Stimulated activated CD8-positive, alpha-beta memory T cell treated with anti-CD3 and anti-CD28 coated beads, Interleukin-7, amount 100 ng/mL, for 48 hours (primary cell): ENCODE results near the gene UPK3A.

ENCODE experiments used
- DNase-seq, 2 donors: peaks; one replicate each; pipeline ENCODE4 v3.0.0-alpha.2; 2020; ENCODE audit warnings: low read depth in 1 of 2; ENCODE audit errors: extremely low read depth in 1 of 2

UPK3A gene

DNA sequence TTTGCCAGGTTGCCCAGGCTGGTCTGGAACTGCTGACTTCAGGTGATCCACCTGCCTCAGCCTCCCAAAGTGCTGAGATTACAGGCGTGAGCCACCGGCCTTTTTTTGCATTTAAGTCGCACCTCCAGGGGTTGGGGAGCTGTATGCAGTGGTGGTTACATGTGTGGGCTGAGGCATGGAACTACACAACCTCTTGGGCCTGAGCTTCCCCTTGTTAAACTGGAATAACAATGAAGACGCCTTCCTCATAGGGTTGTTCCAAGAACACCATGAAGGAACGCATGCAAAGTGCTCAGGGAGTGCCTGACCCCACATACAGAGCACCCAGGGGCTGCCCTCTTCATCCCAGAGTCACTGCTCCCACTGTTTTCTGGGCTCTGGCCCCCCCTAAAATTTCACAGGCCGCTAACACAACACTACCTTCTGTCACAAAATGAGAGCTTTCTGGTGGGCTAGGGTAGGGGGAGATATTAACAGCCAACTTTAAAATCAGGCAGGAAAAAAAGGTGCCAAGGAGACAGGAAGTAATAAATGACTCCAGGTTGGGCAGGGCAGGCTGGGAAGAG is 23.7 kb downstream of the UPK3A start:
- DNase-seq: no peak

DNA sequence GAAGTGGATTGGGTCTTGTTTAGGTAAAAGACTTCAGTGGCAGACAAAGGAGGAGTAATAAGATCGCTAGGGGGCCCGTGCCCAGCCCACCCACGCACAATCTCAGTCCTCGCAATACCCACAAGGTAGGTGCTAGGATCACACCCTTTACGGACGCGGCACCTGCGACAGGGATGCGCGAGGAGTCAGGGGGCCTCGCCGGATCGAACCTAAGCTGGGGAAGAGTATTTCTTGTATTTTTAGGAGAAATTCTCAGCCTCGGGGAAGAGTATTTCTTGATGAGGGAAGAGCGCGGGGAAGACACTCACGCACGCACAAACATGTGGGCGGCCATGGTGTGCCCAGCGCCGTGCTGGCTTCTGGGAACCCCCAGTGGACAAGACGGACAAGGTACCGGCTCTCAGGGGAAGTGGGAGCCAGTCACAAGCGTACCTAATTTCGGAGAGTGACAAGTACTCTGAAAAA is 24.2 kb downstream of the UPK3A start:
- DNase-seq: no peak

DNA sequence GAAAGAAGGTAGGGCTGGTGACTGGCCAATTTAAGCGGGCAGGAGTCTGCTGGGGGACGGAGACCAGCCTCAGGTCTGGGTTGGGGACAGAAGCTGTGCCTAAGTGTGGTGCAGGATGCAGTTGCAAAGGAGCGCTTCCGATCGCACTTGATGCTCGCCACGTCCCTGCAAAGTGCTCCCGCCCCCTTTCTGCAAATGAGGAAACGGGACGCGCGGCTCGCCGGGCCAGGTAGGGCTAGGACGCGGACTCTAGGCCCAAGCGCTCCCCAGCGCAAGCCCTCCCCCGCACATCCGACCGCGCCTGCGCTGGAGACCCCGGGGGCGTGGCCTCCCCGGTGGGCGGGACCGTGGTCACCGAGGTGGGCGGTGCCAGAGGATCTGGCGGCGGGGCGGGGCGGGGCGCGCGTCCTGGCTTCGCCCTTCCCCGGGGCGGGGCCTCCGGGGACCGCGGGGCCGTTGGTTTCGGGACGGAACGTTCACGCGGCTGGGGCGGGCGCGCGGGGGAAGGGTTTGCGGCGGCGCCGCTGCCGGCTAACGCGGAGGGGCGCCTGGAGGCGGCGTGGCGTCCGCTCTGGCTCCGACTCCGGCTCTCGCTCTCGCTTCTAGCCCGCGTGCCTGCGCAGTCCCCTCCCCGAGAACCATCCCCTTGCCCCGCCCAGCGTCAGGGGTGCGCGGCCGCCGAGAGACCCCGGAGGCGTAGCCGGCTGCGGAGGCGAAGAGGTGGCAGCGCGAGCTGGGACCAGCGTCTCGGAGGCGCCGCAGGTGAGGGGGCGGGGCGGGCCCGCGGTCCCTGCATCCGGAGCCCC is 24.9 kb downstream of the UPK3A start, which contains the start of gene FAM118A:
FAM118A (plus strand) TSS at position 513 of the 806 bp plus-strand sequence. CDS start 12,446 bp downstream, outside the sequence.
- peak; percentile 80 to 96 for DNase-seq

DNA sequence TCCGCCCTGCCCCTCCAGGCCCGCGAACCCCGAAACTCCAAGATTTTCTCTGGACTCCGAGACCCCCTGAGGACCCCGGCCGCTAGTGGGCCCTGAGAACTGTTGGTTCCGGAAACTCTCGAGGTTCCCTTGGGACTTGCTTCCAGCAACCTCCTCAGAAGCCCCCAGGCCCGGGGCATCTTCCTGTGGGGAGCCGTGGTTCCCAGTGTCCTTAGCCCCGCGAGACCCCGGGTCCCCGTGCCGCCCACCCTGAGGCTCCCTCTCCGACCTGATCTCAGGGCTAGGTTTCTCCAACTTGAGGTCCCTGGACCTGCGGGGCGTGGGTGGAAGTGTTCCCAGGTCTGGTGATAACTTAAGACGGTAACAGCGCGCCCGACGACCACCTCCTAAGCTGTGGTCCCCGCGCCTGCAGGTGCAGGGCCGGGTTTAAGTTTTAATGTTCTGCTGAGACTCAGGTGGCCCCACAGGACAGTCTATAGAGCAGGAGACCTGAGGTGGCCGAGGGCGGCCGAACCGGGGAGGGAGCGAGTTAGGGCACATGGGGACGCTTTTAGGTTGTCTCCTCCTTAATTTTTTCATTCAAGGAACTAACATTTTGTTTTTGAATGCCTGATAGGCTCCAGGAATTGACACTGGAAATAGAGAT is 25.7 kb downstream of the UPK3A start:
- no peak for DNase-seq

DNA sequence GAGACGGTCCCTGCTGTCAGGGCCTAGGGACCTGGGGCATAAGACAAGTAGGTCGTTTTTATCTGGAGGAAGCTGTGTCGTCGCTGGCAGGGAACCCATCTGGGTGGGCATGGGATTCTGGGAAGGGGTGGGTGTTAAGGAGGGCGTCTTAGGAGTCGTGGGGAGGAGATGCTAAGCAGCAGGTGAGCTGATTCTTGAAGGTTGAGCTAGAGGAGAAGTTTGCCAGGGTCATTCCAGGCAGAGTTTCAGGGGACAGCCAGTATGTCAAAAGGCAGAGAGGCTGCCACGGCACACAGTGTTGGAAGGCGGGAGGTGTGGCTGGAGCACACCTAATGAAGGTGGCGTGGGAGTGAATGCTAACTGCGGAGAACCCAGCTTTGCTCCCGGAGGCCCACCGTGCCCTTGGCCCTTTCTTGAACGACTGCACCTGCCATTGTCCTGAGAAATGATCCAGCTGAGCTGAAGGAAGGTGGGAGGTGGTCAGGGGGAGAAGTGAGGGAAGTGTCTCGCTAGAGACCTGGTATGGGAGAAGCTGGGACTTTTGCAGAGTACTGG is 26.3 kb downstream of the UPK3A start:
- no peak for DNase-seq

DNA sequence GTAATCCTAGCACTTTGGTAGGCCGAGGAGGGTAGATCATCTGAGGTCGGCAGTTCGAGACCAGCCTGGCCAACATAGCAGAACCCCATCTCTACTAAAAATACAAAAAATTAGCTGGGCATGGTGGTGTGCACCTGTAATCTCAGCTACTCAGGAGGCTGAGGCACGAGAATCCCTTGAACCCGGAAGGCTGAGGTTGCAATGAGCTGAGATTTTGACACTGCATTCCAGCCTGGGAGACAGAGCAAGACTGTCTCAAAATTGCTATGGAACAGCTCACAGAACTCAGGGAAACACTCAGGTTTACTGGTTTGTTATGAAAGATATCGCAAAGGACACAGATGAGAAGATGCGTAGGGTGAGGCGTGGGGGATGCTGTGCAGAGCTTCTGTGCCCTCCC is 27.7 kb downstream of the UPK3A start:
- no peak for DNase-seq

DNA sequence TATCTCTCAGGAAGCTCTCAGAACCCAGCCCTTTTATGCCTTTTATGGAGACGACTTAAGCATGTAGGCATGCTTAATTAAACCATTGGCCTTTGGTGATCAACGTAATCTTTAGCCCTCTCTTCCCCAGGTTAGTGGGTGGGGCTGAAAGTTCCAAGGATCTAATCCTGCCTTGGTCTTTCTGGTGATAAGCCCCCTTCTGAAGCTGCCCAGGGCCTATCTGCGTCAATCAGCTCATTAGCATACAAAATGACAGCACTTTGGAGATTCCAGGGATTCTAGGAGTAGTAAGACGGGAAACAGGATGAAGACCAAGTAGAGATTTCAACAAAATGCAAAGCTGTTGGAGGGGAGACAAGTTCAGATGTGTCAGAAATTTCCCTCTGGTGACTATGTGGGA is 28.1 kb downstream of the UPK3A start:
- no peak for DNase-seq

DNA sequence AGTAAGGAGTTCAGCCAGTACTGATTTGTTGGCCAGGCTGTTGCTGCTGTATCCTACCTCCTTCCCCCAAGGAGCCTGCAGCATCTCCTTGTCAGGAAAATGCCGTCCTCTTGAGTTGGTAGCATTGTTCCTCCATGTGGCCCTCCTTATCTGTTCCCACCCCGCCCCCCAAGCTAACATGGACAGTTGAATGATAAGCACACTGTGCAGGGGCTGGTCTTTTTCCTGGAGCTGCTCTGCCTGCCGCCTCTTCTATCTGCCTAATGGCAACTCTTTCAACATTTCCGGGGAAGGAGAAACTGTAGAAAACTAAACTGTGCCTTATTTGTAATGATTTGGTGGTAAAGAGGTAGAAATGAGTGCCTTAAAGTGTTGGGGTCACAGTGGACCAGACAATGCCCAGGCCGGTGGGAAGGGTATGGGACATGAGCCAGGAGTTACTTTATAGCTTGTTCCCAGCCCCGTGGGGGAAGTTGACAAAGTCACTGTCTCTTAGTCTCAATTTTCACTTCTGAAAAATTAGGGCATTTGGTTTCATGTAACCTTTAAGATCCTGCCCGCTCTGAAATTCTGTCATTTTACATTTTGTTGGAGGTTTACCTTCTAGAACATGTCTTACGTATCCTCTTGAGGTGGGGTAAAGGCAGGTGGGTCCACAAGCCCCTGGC is 29.4 kb downstream of the UPK3A start:
- DNase-seq: no peak

DNA sequence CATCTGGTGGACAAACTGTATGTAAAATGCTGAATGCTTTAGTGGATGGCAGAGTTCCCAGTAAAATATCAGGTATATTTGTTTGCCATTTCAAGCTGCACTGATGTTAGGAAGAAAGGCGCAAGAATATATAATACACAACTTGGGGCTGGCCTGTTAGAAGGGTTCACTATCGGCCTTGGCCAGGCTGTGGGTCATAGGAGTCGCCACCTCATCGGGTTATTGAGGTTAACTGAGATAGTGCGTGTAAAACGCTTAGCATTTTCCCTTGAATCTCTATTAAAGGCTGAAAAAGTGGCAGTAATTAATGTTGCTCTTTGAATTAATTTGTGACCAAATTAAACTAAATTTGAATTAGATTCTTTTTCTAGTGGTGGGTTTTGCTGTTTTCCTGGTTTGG is 30.0 kb downstream of the UPK3A start:
- no peak for DNase-seq

DNA sequence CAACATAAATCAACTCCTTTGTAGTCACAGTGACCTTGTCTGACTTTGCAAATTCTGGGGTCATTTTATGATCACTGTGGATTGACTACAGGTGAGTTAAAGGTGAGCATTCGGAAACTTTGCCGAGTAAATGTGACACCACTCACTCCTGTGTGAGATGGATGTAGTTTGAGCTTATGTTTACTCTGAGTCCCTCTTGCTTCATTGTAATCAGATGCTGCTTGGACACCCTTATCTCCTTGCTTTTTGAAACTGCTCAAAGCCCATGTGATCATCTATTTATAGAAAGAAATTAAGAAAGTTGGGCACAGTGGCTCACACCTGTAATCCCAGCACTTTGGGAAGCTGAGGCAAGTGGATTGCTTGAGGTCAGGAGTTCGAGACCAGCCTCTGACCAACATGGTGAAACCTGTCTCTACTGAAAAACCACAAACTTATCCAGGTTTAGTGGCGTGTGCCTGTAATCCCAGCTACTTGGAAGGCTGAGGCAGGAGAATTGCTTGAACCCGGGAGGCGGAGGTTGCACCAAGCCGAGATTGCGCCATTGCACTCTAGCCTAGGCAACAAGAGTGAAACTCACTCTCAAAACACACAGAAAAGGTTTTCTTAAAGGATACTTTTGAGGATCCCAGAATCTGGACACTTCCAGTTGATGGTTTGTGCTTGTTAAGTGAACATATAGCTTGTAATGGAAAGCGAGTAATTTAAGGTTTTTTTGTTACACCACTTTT is 32.2 kb downstream of the UPK3A start:
- no peak for DNase-seq

DNA sequence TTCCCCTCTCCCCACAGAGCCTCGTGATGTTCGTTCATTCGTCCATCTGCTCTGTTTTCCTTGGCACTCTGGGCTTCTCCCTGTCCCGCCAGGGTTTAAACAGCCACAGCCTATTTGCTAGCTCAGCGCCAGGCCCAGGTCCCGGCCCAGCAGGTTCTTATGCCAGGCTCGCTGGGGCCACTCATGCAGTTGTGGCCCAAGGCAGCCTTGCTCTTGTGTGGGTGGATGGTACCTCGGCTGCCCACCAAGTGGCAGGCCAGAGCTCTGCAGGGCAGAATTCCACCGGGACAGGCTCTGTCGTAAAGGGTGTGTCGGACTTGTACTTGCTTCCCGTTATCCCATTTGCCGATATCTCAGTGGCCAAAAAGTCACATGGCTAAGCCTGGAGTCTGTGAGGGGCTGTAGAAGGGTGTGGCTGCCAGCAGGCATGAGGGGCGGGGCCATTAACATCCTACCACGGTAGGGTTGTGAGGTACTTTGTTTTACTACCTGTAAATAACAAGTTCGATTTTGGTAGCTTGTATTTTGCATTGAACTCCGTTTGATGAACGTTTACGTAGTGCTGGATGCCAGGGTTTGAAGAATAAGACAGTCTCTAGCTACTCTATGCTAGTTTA is 32.9 kb downstream of the UPK3A start:
- DNase-seq: no peak

DNA sequence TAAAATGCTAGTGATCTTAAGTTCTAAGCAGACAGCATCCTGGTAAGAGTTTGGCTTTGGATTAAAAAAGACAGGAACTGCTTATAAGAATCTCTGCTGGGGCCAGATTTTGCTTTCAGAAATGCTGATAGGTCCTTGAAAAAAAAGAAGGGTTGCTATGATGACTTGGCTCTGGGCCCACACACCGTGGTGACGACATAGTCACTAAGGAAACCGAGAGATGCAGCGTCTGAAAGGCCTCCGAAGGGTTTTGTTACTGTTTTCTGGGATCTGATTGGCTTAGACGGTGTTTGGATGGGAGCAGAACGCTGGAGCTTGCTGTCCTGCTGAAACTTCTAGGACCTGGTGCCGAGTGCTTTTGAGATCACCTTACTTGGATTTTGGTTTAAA is 33.4 kb downstream of the UPK3A start:
- peak; percentile 43 to 81 for DNase-seq

DNA sequence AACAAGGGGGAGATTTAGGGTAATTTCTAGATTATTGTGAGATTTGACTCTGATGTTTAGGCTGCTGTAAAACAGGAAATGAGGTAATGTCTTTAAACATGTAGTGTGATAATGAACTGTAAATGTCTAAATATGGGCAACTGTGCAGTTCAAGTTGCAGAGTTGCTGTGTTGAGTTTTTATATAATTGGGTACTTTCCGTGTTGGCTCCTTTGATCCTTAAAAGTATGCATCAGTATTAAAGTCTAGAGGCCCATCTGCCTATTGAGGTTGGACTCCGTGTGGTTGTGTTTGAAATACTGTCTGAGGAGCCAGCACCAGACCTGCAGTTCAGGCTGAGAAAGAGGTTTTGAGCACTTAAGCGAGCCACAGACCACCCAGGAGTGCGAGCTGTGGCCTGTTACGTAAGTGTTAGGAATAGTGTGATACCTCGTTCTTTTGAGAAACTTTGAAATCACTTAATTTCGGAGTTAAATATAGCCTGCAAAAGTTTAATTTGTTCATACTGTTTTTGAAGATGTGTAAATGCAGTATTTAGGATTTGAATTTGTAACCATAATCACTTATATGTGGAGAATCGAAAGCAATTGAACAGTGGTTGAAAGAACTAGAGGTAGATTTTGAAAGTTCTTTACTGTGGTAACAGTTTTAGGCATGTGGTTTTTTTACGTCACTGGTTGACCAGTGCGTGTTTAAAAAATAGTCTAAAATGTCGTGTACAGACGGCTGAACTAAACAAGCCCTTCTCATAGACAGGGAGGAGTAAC is 34.0 kb downstream of the UPK3A start:
- DNase-seq: no peak

DNA sequence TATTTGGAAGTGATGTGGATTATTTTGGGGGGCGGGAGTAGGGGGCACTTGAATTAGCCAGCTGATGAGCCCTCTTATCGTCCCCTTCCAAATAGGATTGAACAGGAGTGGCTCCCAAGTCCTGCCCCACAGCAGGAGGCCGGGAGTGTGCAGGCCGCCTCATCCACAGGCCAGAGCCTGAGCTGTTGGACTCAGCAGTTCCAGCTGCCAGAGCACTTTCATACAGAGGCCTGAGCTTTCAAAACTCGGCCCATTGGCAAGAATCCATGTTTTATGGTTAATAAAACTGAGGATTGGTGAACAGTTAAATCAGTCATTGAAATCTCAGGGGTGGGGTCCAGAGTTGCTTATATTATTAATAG is 34.6 kb downstream of the UPK3A start:
- no peak for DNase-seq

DNA sequence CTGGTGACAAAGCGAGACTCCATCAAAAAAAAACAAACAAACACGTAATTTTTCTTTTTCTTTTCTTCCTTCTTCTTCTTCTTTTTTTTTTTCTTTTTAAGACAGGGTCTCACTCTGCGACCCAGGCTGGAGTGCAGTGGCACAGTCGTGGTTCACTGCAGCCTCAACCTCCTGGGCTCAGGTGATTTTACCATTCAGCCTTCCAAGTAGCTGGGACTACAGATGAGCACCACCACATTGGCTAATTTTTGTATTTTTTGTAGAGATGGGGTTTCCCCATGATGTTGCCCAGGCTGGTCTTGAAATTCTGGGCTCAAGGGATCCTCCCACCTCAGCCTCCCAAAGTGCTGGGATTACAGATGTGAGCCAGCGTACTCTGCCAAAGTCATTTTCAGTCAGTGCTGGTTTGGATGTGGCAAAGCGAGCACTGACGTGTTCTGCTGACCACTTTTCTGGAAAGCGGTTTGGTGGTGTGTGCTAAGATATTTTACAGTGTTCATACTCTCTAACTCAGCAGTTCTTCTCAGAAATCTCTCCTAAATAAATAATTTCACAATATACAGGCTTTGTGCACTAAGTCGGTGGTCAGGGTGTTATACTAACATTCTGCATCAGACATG is 35.7 kb downstream of the UPK3A start:
- no peak for DNase-seq

DNA sequence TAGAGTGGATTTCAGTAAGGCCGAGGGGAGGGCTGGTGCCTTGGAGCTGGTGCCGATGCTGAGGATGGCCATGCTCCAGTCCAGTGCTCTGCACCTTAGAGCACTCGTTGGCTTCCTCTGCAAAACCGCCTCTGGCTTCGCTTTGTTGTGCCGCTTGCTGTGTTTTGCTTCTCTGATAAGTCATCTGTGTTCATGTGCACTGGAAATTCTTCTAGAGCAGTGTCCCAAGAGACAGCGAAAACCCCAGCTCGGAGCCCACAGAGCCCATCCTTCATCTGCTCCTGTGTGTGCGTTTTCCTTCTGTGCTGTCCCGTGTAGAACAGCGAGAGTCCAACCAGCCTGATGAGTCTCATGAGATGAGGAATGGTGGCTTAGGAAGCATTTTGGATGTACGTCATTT is 37.1 kb downstream of the UPK3A start:
- no peak for DNase-seq

DNA sequence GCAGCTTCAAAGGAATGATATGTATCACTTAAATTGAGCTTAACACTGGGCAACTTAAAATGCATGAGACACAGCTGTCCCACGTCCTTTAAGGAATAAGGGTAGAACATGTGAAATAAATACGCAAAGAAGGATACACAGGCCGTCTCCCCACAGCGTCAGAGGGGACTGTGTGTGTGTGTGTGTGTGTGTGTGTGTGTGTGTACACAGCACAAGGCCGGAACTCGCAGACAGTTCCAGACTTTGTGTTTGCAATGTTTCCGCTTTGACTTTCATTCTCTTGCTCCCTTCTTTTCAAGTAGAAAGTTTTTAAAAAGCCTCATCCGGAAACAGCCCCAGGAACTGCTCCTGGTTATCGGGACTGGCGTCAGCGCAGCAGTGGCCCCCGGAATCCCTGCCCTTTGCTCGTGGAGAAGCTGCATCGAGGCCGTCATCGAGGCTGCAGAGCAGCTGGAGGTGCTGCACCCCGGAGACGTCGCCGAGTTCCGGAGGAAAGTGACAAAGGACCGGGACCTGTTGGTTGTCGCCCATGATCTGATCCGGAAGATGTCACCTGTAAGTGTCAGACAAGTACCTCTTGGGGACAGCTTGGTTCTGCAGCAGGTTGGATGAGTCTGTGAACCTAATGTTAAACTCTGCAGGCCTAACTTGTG is 38.2 kb downstream of the UPK3A start:
- no peak for DNase-seq

DNA sequence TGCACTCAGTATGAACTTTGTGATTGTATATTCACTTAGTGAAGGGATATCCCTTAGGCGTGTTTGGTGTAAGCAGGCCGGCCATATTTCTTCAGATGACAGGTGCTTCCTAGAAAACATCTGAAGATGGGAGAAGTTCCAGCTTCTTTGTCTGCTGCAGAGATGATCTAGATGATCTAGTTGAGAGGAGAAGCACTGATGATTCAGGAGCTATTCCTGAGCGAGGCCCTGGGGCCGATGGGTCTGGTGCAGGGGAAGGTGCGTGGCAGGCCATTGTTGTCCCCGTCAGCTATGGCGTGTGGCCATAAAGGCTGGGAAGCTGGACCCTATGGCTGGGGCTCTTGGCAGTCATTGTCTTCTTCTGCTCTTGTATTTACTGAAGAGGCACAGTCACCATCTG is 38.9 kb downstream of the UPK3A start:
- DNase-seq: no peak
